Pericardium fibroblast (primary cell): ENCODE results near the gene BRWD1. TPM values are rescaled to one million over a fixed set of nuclear protein-coding genes. Genes with fewer than 3 reads are reported as not detected.

ENCODE experiments used
- total RNA-seq: library from RNA; depleted of rRNA; stranded (reverse); fragments of >200 nt; gene quantifications from 2 replicates; pipeline ENCODE4 v1.2.3, GENCODE V29; 2015

Gene BRWD1
- total RNA-seq = 16.9 and 20.9 TPM in 2 replicates

GRCh38 chr21:39313571-39314142 lies at the start of gene BRWD1:
Gene BRWD1, minus strand, starts transcription at chr21:39313632. Its CDS starts 141 bp downstream, at chr21:39313491.

GRCh38 chr21:39348355-39349210 lies 35.2 kb upstream of the BRWD1 start, which contains the start of gene HMGN1:
Gene HMGN1, minus strand, starts transcription at chr21:39349088. Its CDS starts 171 bp downstream, at chr21:39348917.

GRCh38 chr21:39183272-39184049 lies 130.0 kb downstream of the BRWD1 start, which contains the start of gene PSMG1:
Gene PSMG1, minus strand, starts transcription at chr21:39183451. Its CDS starts 66 bp downstream, at chr21:39183385.

Other genes starting within 250 kb of the BRWD1 start
- gene PSMG1, start 130.2 kb downstream of the BRWD1 start, total RNA-seq = 35.6 and 45.9 TPM in 2 replicates
- 125 and 165 TPM in 2 replicates for gene HMGN1, start 35.5 kb upstream of the BRWD1 start, total RNA-seq
- 1.2 and 2.5 TPM in 2 replicates for gene LCA5L, start 132.1 kb upstream of the BRWD1 start, total RNA-seq
- gene SH3BGR, start 138.3 kb upstream of the BRWD1 start, total RNA-seq = 0.23 and 3.1 TPM in 2 replicates